ENCODE measurements around the gene PTPRT. TPM values are rescaled to one million over a fixed set of nuclear protein-coding genes. Genes with fewer than 3 reads are reported as not detected.

The PTPRT gene
- total and polyA plus RNA-seq, 10 of the 15 experiments (the other 5 are each of a cell fraction or from before 2014, with no cell fraction given) = not detected

DNA sequence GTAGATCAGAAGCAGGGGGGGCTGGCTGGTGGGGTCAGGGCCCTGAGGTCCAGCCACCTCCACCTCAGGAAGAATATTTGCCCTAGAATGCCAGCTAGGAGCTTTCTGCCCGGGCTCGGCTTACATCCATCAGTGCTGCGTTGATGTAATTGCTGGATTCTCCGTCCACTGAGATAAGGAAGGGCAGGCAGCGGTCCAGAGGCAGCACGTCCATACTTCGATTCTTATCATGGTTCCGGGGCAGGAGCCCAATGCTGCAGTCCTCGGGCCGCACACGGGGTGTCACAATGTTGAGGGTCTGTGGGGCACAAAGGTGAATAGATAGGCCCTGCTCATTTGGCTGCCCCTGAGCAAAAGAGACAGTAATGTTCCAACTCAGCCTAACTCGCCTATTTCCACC, 1087.7 kb downstream of the PTPRT start:
- CTCF ChIA-PET = no interaction called here
- in situ Hi-C loops (cut with MboI) = no loop called here
- H3K9ac ChIP-seq (ENCODE audit: control insufficient read depth, insufficient read depth, low read length) = no peak overlapping the region
- H3K4me2 ChIP-seq (ENCODE audit: control insufficient read depth, insufficient read depth) = no peak overlapping the region
- no peak for DNase-seq (ENCODE audit: low read depth, low spot score)
- SMC1A ChIA-PET (ENCODE audit: uncharacterized antibody, unreplicated experiment) = no interaction called here
- H3K27ac ChIP-seq (ENCODE audit: control insufficient read depth, insufficient read depth) = no peak overlapping the region
- FAIRE-seq = no peak
- no peaks in the 10 kb centered on the region for H3K79me2 ChIP-seq (ENCODE audit: control insufficient read depth, insufficient read depth, low read length)
- H3K9me3 ChIP-seq (replicated peaks; ENCODE audit: control insufficient read depth, insufficient read depth, low read length) = no peaks in the 10 kb centered on the region
- RAD21 ChIA-PET (ENCODE audit: unreplicated experiment) = no interaction called here
- H3K36me3 ChIP-seq (ENCODE audit: control insufficient read depth in 2 of 2, insufficient read depth in 2 of 2, low read length in 1 of 2) = no peaks in the 10 kb centered on the region
- BruUV-seq (replicated peaks) = no TSS peak
- H4K20me1 ChIP-seq (ENCODE audit: control insufficient read depth, insufficient read depth) = no peaks in the 10 kb centered on the region
- H2AFZ ChIP-seq (ENCODE audit: control insufficient read depth, low read depth, low read length) = no peak overlapping the region
- WGBS (ENCODE audit: insufficient coverage, insufficient replicate concordance, low lambda C conversion rate, missing lambda C conversion rate) = 45% methylated on average over 12 of the region's 12 CpGs
- peaks cover 0 to 4% of the 10 kb centered on the region in 2 experiments; a peak in 2 of 4 replicates for H3K27me3 ChIP-seq (replicated peaks in 1 of 2; ENCODE audit: control insufficient read depth in 2 of 2, insufficient read depth in 2 of 2, low read length in 1 of 2)
- ATAC-seq = no peak
- POLR2A ChIA-PET = no interaction called here
- TF ChIP-seq EGR1 (IDR thresholded peaks at IDR 0.05; ENCODE audit: borderline replicate concordance in 1 of 2, low read depth in 2 of 2, low read length in 2 of 2) (no peak), NRF1 (conservative IDR thresholded peaks at IDR 0.05; ENCODE audit: low read depth, low read length) (no peak), PKNOX1 (IDR thresholded peaks at IDR 0.05) (no peak), ZNF592 (IDR thresholded peaks at IDR 0.05) (no peak), POLR2AphosphoS5 (IDR thresholded peaks at IDR 0.05; ENCODE audit: low read length) (no peak), HCFC1 (IDR thresholded peaks at IDR 0.05; ENCODE audit: low read length) (no peak), ATF3 (IDR thresholded peaks at IDR 0.05; ENCODE audit: borderline replicate concordance, extremely low read depth, low read depth, low read length) (no peak), RUNX3 (IDR thresholded peaks at IDR 0.05; ENCODE audit: low read length) (no peak), SUZ12 (IDR thresholded peaks at IDR 0.05; ENCODE audit: unreplicated experiment) (no peak), PAX5 (IDR thresholded peaks at IDR 0.05; ENCODE audit: borderline replicate concordance, low read depth, low read length) (no peak), POLR2AphosphoS2 (IDR thresholded peaks at IDR 0.05; ENCODE audit: low read depth, low read length) (no peak), ZZZ3 (IDR thresholded peaks at IDR 0.05; ENCODE audit: control insufficient read depth, insufficient read length, low read depth) (no peak), RELA (IDR thresholded peaks at IDR 0.05; ENCODE audit: borderline replicate concordance, partially characterized antibody) (no peak), HDAC6 (IDR thresholded peaks at IDR 0.05; ENCODE audit: unreplicated experiment) (no peak), ZNF217 (IDR thresholded peaks at IDR 0.05) (no peak), LARP7 (IDR thresholded peaks at IDR 0.05) (no peak), TAF1 (IDR thresholded peaks at IDR 0.05; ENCODE audit: borderline replicate concordance, low read depth, low read length) (no peak)
- TF ChIP-seq, protein P1, sequence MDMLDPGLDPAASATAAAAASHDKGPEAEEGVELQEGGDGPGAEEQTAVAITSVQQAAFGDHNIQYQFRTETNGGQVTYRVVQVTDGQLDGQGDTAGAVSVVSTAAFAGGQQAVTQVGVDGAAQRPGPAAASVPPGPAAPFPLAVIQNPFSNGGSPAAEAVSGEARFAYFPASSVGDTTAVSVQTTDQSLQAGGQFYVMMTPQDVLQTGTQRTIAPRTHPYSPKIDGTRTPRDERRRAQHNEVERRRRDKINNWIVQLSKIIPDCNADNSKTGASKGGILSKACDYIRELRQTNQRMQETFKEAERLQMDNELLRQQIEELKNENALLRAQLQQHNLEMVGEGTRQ (IDR thresholded peaks at IDR 0.05; ENCODE audit: borderline replicate concordance, low read depth, low read length) = no peak
- H3K4me3 ChIP-seq = no peak overlapping the region
- no peaks in the 10 kb centered on the region for H3K4me1 ChIP-seq (ENCODE audit: control insufficient read depth, insufficient read depth, low read length)
- intact Hi-C loops (cut with micrococcal nuclease; ENCODE audit: unreplicated experiment) = no loop called here
